ENCODE measurements around the gene ZNF683. TPM values are rescaled to one million over a fixed set of nuclear protein-coding genes. Genes with fewer than 3 reads are reported as not detected.
A peak's percentile ranks its signal among the peaks of the same experiment; 100 is the strongest.

The ZNF683 gene
- total and polyA plus RNA-seq, 10 of the 15 experiments (the other 5 are each of a cell fraction or from before 2014, with no cell fraction given), result not detected

DNA sequence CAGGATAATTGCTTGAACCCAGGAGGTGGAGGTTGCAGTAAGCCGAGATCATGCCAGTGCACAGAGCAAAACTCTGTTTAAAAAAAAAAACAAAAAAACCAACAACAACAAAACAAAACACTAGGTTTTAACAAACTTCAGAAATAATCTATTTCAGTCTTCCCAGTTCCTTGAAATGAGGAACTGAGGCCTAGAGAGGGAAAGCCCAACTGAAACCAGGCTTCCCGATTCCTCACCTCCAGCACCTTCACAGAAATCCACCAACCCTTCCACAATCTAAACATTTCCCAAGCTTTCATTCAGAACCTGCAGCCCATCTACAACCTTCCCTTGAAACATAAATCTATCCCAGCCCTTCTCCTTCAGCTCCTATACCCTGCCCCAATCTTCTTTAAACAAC, 55.4 kb downstream of the ZNF683 start (continued):
- TF ChIP-seq IKZF2 (IDR thresholded peaks at IDR 0.05) (peak; percentile 43 to 48; a peak in 3 of 4 replicates), IRF4 (IDR thresholded peaks at IDR 0.05; ENCODE audit: low read depth, low read length) (peak; percentile 56; the same call in 1 of the 2 replicates), LARP7 (IDR thresholded peaks at IDR 0.05) (no peak)

DNA sequence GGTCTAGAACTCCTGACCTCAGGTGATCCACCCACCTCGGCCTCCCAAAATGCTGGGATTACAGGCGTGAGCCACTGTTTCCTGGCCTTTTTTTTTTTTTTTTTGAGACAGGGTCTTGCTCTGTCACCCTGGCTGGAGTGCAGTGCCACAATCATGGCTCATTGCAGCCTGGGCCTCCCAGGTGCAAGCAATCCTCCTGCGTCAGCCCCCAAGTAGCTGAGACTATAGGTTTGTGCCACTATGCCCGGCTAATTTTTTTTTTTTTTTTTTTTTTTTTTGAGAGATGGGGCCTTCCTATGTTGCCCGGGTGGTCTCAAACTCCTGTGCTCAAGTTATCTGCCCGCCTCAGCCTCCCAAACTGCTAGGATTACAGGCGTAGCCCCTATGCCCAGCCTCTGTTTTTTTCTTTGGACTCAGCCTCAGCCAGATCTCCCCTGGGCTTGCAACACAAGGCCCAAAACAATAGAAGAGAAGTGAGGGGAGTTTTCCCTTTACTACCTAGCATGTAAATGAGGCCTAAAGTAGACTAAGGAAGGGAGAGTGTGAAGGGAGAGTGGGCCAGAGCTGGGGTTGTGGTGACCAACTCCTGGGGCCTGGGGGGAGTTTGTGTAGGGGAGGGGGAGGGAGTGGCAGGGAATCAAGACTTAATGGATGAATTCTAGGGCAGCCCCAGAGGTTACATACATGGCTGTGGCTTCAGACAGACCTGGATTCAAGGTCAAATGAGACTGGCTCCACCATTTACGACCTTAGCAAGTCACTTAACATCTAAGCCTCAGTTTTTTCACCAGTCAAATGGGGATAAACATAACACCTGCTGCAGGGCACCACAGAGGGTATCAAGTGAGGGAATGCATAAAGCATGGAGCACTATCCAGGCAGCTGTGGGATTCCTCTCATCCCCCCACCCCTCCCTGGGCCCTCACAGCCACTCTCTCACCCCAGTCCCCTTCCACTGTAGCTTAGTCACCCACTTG, 56.4 kb downstream of the ZNF683 start:
- SMC1A ChIA-PET (ENCODE audit: uncharacterized antibody, unreplicated experiment), result interaction anchor here (0.8 to 14.9 kb wide), 6 partner anchors 9 to 189 kb away, joined by 3 to 474 read pairs (median 22); partner anchors contain the start of genes SH3BGRL3, UBXN11 and ZNF593
- RAD21 ChIA-PET (ENCODE audit: unreplicated experiment), result interaction anchor here (0.6 to 10.4 kb wide), 7 partner anchors 19 to 146 kb away, joined by 3 to 477 read pairs (median 8); partner anchors contain the start of genes SH3BGRL3 and ZNF593
- intact Hi-C loops (cut with micrococcal nuclease; ENCODE audit: unreplicated experiment) (loop anchor here (5.0 kb wide), 2 partner anchors 79 to 209 kb away; no protein-coding TSS in a partner anchor), in situ Hi-C loops (cut with MboI) (no loop called here)
- H3K4me2 ChIP-seq (ENCODE audit: control insufficient read depth, insufficient read depth), result peak overlapping the region; percentile 57
- H2AFZ ChIP-seq (ENCODE audit: control insufficient read depth, low read depth, low read length), result no peak overlapping the region
- DNase-seq (ENCODE audit: low read depth, low spot score), result no peak
- no peaks in the 10 kb centered on the region for H3K9me3 ChIP-seq (replicated peaks; ENCODE audit: control insufficient read depth, insufficient read depth, low read length)
- no peaks in the 10 kb centered on the region for H3K27me3 ChIP-seq (replicated peaks in 1 of 2; ENCODE audit: control insufficient read depth in 2 of 2, insufficient read depth in 2 of 2, low read length in 1 of 2)
- H3K79me2 ChIP-seq (ENCODE audit: control insufficient read depth, insufficient read depth, low read length), result peaks cover 23% of the 10 kb centered on the region
- H3K9ac ChIP-seq (ENCODE audit: control insufficient read depth, insufficient read depth, low read length), result peak overlapping the region; percentile 48
- H3K4me3 ChIP-seq, result peak overlapping the region; percentile 96; the same call in 1 of the 2 replicates
- 0 out of 3 replicates have a peak, but pooled peaks have one; percentile 6 for ATAC-seq
- H3K4me1 ChIP-seq (ENCODE audit: control insufficient read depth, insufficient read depth, low read length), result peaks cover 56% of the 10 kb centered on the region
- POLR2A ChIA-PET, result interaction anchor here (0.6 to 10.6 kb wide), 8 partner anchors 9 to 1537 kb away, joined by 3 to 253 read pairs (median 4); partner anchors contain the start of gene UBXN11
- FAIRE-seq, result no peak
- 31% methylated on average over 6 of the region's 8 CpGs for WGBS (ENCODE audit: insufficient coverage, insufficient replicate concordance, low lambda C conversion rate, missing lambda C conversion rate)
- H3K27ac ChIP-seq (ENCODE audit: control insufficient read depth, insufficient read depth), result peak overlapping the region; percentile 89
- no TSS peak for BruUV-seq (replicated peaks)
- H3K36me3 ChIP-seq (ENCODE audit: control insufficient read depth in 2 of 2, insufficient read depth in 2 of 2, low read length in 1 of 2), result no peaks in the 10 kb centered on the region
- CTCF ChIA-PET, result interaction anchor here (0.7 to 11.6 kb wide), 3 partner anchors 8 to 171 kb away, joined by 3 to 879 read pairs (median 4); partner anchors contain the start of gene SH3BGRL3
- no peaks in the 10 kb centered on the region for H4K20me1 ChIP-seq (ENCODE audit: control insufficient read depth, insufficient read depth)
- no peak for TF ChIP-seq SMARCA5 (IDR thresholded peaks at IDR 0.05)
- TF ChIP-seq KDM1A (IDR thresholded peaks at IDR 0.05; ENCODE audit: borderline replicate concordance), result no peak
- TF ChIP-seq KAT2A (conservative IDR thresholded peaks at IDR 0.05; ENCODE audit: control insufficient read depth, low read depth, low read length), result no peak
- TF ChIP-seq, protein P1, sequence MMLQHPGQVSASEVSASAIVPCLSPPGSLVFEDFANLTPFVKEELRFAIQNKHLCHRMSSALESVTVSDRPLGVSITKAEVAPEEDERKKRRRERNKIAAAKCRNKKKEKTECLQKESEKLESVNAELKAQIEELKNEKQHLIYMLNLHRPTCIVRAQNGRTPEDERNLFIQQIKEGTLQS (IDR thresholded peaks at IDR 0.05; ENCODE audit: borderline replicate concordance, extremely low read depth, low read depth, low read length), result no peak
- no peak for TF ChIP-seq ZNF622 (IDR thresholded peaks at IDR 0.05)
- peak in 1 of 2 experiments; percentile 20; a peak in 2 of 4 replicates for TF ChIP-seq IKZF2 (IDR thresholded peaks at IDR 0.05)
- TF ChIP-seq CHD2 (IDR thresholded peaks at IDR 0.05; ENCODE audit: borderline replicate concordance, low read depth, low read length), result no peak
- TF ChIP-seq, protein P2, sequence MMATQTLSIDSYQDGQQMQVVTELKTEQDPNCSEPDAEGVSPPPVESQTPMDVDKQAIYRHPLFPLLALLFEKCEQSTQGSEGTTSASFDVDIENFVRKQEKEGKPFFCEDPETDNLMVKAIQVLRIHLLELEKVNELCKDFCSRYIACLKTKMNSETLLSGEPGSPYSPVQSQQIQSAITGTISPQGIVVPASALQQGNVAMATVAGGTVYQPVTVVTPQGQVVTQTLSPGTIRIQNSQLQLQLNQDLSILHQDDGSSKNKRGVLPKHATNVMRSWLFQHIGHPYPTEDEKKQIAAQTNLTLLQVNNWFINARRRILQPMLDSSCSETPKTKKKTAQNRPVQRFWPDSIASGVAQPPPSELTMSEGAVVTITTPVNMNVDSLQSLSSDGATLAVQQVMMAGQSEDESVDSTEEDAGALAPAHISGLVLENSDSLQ (IDR thresholded peaks at IDR 0.05), result no peak
- TF ChIP-seq NFYB (IDR thresholded peaks at IDR 0.05; ENCODE audit: insufficient read depth, low read depth, low read length), result no peak
- TF ChIP-seq RFX5 (IDR thresholded peaks at IDR 0.05; ENCODE audit: low read depth, low read length), result no peak
- no peak for TF ChIP-seq ZNF24 (IDR thresholded peaks at IDR 0.05)
- no peak for TF ChIP-seq ZNF207 (IDR thresholded peaks at IDR 0.05; ENCODE audit: borderline replicate concordance)
- TF ChIP-seq, protein P3, sequence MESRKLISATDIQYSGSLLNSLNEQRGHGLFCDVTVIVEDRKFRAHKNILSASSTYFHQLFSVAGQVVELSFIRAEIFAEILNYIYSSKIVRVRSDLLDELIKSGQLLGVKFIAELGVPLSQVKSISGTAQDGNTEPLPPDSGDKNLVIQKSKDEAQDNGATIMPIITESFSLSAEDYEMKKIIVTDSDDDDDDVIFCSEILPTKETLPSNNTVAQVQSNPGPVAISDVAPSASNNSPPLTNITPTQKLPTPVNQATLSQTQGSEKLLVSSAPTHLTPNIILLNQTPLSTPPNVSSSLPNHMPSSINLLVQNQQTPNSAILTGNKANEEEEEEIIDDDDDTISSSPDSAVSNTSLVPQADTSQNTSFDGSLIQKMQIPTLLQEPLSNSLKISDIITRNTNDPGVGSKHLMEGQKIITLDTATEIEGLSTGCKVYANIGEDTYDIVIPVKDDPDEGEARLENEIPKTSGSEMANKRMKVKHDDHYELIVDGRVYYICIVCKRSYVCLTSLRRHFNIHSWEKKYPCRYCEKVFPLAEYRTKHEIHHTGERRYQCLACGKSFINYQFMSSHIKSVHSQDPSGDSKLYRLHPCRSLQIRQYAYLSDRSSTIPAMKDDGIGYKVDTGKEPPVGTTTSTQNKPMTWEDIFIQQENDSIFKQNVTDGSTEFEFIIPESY (IDR thresholded peaks at IDR 0.05), result no peak
- no peak for TF ChIP-seq SMAD5 (IDR thresholded peaks at IDR 0.05; ENCODE audit: low read depth)
- TF ChIP-seq, protein P4, sequence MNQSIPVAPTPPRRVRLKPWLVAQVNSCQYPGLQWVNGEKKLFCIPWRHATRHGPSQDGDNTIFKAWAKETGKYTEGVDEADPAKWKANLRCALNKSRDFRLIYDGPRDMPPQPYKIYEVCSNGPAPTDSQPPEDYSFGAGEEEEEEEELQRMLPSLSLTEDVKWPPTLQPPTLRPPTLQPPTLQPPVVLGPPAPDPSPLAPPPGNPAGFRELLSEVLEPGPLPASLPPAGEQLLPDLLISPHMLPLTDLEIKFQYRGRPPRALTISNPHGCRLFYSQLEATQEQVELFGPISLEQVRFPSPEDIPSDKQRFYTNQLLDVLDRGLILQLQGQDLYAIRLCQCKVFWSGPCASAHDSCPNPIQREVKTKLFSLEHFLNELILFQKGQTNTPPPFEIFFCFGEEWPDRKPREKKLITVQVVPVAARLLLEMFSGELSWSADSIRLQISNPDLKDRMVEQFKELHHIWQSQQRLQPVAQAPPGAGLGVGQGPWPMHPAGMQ (IDR thresholded peaks at IDR 0.05; ENCODE audit: borderline replicate concordance), result no peak
